22Rv1 (cell line): ENCODE results near the gene ENTPD6.

Source experiments
- CTCF ChIP-seq: fragments of 450-650 bp; IDR thresholded peaks from 2 replicates; pipeline ENCODE4 v1.5.1; 2017; ENCODE audit warnings: mild to moderate bottlenecking
- ZFX ChIP-seq: fragments of 450-650 bp; IDR thresholded peaks from 2 replicates; pipeline ENCODE4 v1.6.1; 2017; ENCODE audit warnings: antibody characterized with exemption, borderline replicate concordance

GRCh38 chr20:25230166-25230831 lies 34.8 kb downstream of the ENTPD6 start:
- TF ChIP-seq CTCF (no peak), ZFX (no peak)
